Brain microvascular endothelial cell (primary cell): ENCODE measurements around the gene EHBP1.
"Not testable (repeated sequence)": the region's sequence is repeated elsewhere in the genome, so short reads cannot be mapped to it uniquely, and the experiment has no call there.

Experiments used
- DNase-seq: peaks from one replicate; pipeline ENCODE4 v3.0.0-alpha.2; 2020
- H3K27ac ChIP-seq: fragments of 250-450 bp; sonication (Bioruptor Pico); 2 replicates; pipeline ENCODE4 v1.5.1; 2020; ENCODE audit warnings: mild to moderate bottlenecking, moderate library complexity
- H3K27me3 ChIP-seq: fragments of 250-450 bp; sonication (Bioruptor Pico); replicated peaks from 2 replicates; pipeline ENCODE4 v1.5.1; 2020; ENCODE audit warnings: mild to moderate bottlenecking
- H3K36me3 ChIP-seq: fragments of 250-450 bp; sonication (Bioruptor Pico); replicated peaks from 2 replicates; pipeline ENCODE4 v1.5.1; 2020; ENCODE audit warnings: mild to moderate bottlenecking
- H3K4me3 ChIP-seq: 2 replicates; pipeline ENCODE4 v1.5.1; 2011; ENCODE audit warnings: low read depth, mild to moderate bottlenecking, control low read depth, low read length, moderate library complexity
- CTCF ChIP-seq: IDR thresholded peaks from 2 replicates; pipeline ENCODE4 v1.5.1; 2011; ENCODE audit warnings: low read depth, mild to moderate bottlenecking, moderate library complexity, low read length, control low read depth, inconsistent platforms; ENCODE audit errors: missing control alignments
- in situ Hi-C: cut with HindIII; loops from 2 replicates; pipeline ENCODE4 v1.10.0; 2017; ENCODE audit warnings: low sequenced_read_pairs, low pct_ligation_motif_present

EHBP1 gene

DNA sequence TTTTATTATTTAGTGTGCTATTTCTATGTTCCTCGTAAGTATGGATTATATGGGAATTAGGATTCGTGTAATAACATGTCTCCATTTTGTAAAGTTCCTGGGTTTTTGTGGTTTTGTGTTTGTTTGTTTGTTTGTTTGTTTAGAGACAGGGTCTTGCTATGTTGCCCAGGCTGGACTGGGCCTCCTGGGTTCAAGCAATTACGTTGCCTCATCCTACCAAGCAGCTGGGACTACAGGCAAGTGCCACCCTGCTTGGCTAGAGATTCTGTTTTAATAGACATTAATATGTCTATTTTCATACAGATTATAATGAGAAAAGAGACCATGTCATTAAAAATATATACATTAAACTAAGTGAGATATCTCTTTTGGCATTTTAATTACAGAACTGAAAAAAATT, 309.9 kb downstream of the EHBP1 start:
- H3K27me3 ChIP-seq = no peaks in the 10 kb centered on the region
- DNase-seq = no peak
- no peak for TF ChIP-seq CTCF
- H3K27ac ChIP-seq = no peak overlapping the region
- in situ Hi-C loops = no loop called here
- H3K4me3 ChIP-seq = no peak overlapping the region
- H3K36me3 ChIP-seq = no peaks in the 10 kb centered on the region

GRCh38 chr2:63018439-63018838, 312.9 kb downstream of the EHBP1 start:
- Histone ChIP-seq H3K36me3 (no peaks in the 10 kb centered on the region), H3K4me3 (no peak overlapping the region), H3K27me3 (no peaks in the 10 kb centered on the region), H3K27ac (no peak overlapping the region)
- TF ChIP-seq CTCF = no peak
- in situ Hi-C loops = no loop called here
- DNase-seq = no peak

- H3K4me3 ChIP-seq, H3K27me3 ChIP-seq, H3K27ac ChIP-seq, in situ Hi-C loops, DNase-seq, H3K36me3 ChIP-seq: not testable (repeated sequence)
Observed at GRCh38 chr2:63019686-63020085, 314.2 kb downstream of the EHBP1 start.

DNA sequence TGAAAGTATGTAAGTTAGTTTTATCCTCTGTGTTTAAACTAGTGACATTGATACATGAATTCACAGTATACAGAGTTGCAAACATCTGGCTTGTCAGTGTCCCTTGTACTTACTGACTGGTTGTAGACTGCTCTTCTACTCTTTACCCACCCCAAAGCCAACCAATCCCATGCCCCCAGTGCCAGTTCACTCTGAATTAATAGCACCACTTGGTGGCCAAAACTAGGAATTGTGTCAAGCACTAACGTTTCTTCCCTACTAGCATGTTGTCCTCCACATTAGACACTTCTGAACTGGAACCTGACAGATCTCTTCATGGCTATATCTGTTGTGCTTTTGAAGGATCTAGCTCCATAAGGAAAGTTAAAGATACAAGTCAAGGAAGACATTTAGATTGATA, 317.9 kb downstream of the EHBP1 start:
- in situ Hi-C loops = no loop called here
- H3K27ac ChIP-seq = no peak overlapping the region
- no peaks in the 10 kb centered on the region for H3K36me3 ChIP-seq
- no peaks in the 10 kb centered on the region for H3K27me3 ChIP-seq
- H3K4me3 ChIP-seq = no peak overlapping the region
- TF ChIP-seq CTCF = peak; percentile 69
- DNase-seq = peak; percentile 50

DNA sequence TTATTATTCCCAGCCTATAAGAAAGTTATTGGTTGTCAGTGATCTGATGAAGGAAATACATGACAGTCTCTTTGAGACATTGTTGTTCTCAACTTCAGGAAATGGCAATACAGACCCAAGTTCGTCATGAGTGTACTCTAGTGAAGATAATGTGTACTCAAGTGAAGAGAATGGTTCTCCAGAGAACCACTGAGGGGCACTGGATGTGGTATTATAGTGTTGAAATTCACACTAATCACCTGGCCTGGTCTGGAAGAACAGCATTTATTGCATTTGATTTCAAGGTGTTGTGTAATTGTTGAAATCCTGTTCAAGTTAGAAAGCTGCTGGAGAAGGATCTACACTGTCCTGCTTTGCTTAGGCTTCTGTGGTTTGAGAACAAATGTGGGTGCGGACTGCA, 321.7 kb downstream of the EHBP1 start:
- no peak for DNase-seq
- no peak for TF ChIP-seq CTCF
- Histone ChIP-seq H3K36me3 (no peaks in the 10 kb centered on the region), H3K27me3 (no peaks in the 10 kb centered on the region), H3K4me3 (no peak overlapping the region), H3K27ac (no peak overlapping the region)
- in situ Hi-C loops = no loop called here

DNA sequence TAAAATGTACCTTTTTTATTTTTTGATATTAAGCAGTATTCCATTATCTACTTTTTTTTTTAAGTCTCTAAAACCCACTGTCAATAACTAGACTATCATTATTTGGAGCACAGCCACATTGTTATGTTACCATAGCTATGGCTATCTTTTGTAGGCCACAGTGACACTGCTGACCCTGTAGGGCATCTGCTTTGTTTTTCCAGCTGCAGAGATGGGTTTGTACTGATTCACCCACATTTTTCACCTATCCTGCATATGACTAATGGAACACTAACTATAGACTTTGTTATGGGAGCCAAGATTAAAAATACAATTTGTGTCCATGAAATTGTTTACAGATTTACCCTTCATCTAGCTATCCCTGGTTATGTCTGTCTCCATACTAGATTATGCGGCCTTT, 323.5 kb downstream of the EHBP1 start:
- H3K4me3 ChIP-seq = no peak overlapping the region
- H3K36me3 ChIP-seq = no peaks in the 10 kb centered on the region
- no peak for TF ChIP-seq CTCF
- no peaks in the 10 kb centered on the region for H3K27me3 ChIP-seq
- H3K27ac ChIP-seq = no peak overlapping the region
- in situ Hi-C loops = no loop called here
- DNase-seq = peak; percentile 68
